Limb (tissue), 2 donors: ENCODE data around the gene HAPSTR1.
"Not testable (repeated sequence)": the region's sequence is repeated elsewhere in the genome, so short reads cannot be mapped to it uniquely, and the experiment has no call there.

Experiments used
- DNase-seq, 2 donors: peaks; one replicate each; pipeline ENCODE4 v3.0.0-alpha.2; 2016; ENCODE audit errors: extremely low spot score in 2 of 2

Gene HAPSTR1, protein sequence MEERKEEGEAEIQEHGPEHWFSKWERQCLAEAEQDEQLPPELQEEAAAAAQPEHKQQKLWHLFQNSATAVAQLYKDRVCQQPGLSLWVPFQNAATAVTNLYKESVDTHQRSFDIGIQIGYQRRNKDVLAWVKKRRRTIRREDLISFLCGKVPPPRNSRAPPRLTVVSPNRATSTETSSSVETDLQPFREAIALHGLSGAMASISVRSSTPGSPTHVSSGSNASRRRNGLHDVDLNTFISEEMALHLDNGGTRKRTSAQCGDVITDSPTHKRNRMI

DNA sequence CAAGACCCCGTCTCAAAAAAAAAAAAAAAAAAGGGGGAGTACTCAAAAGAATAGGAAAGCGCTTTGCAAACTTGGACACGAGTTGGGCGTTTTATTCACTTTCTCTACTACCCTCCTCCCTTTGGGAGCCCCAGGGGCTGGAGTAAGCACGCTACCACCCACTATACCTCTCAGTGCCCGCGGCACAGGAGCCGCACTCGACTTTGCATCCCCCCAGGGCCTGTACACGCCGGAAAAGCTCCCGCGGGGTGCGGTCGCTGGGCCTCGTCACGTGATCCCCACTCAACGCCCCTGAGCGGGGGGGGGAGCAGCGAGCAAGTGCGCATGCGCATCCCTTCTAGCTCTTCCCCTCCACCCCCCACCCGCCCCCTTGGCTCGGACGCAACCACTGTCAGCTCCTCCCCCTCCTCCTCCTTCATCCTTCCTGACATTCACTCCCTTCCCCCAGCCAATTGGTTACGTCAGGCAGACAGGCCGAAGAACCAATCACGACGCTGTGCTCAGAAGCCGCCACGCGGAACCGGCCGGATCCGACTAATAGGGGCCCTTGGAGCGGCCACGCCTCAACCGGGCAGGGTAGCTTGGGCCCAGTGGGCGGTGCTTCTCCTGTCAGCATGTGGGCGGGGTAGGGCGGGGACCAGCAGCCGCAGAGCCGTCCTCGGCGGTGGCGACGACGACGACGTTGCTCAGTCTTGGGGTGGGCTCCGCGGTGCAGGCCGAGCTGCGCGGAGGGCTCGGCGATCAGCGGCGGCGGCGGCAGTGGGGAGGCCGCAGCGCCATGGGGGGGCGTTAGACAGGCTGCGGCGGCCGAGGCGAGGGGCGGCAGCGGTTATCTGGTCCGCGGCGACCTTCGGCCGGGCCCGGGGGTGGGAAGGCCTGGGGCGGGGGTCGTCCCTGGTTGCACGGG is at the start of gene HAPSTR1:
Gene HAPSTR1 (plus strand): TSS at position 685 of the 907 bp plus-strand sequence. CDS start 401 bp downstream, outside the sequence.
- peak; percentile 99 to 100 for DNase-seq

DNA sequence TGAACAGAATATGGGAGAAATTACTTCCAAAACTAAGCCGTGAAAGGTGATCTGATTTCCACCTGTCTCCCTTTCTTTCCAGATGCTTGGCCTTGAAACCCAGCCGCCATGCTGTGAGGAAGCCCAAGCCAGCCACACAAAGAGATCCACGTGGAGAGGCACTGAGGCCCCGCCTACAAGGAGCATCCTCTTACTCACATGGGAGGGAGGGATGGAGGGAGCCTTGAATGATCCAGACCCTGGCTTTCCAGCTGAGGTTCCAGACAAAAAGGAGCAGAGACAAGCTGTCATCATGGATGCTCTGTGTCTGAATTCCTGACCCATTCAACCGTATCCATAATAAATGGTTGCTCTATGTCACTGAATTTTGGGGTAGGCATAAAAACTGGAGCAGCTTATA is 48.9 kb upstream of the HAPSTR1 start:
- DNase-seq, result no peak

DNA sequence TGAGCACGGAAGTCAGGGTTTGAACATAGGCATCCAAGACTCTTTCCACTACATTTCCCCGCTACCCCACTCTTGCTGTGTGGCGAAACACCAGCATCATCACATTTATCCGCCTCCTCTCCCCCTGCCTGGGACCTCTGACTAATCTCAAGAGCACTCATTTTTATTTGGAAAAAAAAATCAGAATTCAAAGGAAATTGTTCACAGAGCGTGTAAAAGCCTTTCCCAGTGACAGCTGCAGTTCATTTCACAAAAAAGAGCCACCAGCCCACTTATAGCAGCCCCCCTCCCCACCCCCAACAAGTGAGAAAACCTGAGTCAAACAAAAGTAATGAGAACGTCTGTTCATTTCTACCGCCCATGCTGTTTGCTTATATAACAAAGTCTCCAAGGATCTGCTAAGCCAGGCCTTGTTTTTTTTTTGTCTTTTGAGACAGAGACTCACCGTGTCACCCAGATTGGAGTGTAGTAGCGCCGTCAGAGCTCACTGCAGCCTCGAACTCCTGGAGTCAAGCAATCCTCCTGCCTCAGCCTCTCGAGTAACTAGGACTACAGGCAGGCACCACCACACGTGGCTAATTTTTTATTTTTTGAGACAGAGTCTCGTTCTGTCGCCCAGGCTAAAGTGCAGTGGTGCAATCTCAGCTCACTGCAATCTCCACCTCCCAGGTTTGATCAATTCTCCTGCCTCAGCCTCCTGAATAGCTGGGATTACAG is 48.3 kb upstream of the HAPSTR1 start:
- no peak for DNase-seq

DNA sequence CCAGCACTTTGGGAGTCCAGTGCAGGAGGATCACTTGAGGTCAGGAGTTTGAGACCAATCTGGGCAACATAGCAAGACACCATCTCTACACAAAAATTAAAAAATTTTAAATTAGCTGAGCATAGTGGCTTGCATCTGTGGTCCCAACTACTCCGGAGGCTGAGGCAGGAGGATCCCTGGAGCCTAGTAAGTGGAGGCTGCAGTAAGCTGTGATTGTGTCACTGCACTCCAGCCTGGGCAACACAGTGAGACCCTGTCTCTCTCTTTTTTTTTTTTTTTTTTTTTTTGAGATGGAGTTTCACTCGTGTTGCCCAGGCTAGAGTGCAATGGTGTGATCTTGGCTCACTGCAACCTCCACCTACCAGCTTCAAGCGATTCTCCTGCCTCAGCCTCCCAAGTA is 45.9 kb upstream of the HAPSTR1 start:
- DNase-seq, result not testable (repeated sequence)

DNA sequence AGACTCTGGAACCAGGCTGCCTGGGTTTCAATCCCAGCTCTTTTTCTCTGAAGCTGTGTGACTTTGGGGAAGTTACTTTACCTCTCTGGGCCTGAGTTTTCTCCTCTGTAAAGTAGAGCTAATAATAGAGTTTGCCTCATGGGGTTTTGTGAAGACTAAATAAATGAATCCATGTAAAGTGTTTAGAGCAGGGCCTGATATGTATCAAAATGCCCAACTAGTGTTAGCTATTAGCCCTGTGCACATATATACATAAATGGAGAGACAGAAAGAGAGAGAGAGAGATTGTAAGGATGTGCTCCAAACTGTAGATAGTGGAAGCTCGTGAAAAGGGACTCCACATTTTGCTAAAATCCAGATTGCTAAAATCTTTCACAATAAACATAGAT is 44.8 kb upstream of the HAPSTR1 start:
- DNase-seq, result no peak

DNA sequence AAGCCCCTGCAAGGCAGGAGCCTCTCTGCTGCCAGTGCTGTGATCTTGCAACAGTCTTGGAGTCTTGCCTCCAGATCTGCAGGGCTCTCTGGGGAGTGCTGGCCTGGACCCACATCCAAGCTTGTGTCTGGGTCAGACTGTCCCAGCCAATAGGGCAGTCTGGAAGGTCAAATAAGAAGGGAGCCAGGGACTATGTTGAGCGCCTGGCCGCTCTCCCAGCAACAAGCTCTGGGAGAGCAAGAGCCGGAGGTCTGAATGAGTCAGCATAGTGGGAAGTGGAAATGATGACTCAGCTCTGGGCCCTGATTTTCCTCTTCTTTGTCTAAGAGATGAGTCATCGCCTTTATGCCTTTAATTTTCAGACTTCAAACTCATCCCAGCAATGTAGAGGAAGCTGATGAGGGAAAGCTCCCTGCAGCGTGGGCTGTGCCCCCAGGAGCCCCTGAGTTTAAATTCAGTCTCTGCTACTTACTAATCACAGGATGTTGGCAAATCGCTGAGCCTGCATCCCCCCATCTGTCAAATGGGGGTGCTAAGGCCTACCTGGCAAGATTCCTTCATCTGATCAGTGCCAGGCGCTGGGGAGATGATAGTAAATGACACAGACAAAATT is 43.6 kb upstream of the HAPSTR1 start:
- peak; percentile 38 to 48 for DNase-seq

DNA sequence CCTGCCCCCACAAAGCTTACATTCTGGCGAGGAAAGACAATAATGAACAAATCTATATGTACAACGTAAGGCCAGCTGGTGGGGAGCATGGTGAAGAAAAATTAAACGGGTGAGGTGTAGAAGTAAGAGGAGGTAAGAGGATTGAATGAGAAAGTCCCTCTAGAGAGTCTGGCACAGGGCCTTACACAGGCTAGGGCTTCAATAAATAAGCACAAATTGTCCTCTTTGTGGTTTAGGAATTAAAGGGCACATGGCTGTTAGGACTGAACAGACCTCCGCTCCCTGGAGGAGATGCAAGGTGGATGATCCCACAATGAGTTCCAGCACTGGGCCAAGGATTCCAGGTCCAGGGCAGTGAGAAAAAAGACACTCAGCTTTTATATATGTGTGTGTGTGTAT is 43.1 kb upstream of the HAPSTR1 start:
- no peak for DNase-seq

DNA sequence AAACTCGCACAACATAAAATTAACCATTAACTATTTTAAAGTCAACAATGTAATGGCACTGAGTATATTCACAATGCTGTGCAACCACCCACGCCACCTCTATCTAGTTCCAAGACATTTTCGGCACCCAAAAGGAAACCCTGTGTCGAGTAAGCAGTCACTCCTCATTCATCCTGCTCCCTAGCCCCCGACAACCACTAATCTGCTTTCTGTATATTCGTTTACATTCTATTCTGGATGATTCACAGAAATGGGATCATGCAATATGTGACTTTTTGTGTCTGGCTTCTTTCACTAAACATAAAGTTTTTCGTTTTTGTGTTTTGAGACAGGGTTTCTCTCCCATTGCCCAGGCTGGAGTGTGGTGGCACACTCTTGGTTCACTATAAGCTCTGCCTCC is 42.2 kb upstream of the HAPSTR1 start:
- DNase-seq, result no peak

DNA sequence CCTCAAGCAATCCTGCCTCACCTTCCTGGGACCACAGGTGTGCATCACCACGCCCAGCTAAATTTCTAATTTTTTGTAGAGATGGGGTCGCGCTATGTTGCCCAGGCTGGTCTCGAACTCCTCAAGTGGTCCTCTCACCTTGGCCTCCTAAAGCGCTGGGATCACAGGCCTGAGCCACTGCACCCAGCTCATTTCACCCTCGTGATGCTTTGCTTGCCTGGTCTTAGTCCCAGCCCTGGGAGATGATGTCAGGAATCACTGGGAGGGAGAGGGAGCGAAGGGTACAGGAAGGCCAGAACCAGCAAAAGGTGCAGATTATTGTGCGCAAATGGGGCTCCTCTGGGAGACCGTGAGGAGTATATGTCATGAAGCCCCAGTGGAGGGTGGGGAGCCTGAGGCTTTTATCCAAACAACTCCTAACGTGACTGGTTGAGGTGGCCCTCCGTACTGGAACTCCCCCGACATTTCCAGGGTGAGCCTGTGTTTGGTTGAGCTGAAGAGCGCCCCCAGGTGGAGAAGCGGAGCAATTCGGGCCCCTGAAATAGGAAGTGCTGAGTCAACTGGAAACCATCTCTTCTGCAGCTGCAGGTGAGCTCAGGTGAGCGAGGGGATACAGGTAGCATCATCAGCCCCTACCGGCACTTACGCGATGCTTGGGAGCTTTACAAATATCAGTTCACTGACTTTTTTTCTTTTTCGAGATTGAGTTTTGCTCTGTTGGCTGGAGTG is 41.2 kb upstream of the HAPSTR1 start:
- DNase-seq, result no peak

DNA sequence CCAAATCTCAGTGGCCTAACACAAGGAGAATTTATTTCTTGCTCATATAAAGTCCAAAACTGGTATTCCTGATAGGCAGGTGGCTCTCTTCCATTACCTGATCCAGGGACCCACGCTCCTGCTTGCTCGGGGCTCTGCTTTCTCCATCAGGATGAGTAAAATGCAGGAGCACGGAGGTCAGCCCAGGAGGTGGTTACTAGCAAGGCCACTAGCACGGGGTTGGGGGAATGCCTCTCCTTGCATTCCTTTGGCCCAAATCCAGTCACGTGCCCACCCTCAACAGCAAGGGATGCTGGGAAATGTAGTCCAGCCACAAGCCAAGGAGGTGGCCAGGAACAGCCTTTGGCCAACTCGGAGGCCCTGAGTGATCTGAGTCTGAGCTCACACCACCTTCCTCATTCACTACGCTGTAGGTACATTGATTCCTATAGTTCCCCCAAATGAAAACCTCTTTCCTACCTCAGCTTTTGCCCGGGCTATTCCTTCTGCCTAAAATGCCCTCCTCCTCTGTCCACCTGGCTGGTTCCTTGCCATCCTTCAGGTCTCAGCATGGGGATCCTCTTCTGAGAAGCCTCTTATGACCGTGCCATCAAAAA is 38.3 kb upstream of the HAPSTR1 start:
- peak in 1 of 2 donors; percentile 63 for DNase-seq

DNA sequence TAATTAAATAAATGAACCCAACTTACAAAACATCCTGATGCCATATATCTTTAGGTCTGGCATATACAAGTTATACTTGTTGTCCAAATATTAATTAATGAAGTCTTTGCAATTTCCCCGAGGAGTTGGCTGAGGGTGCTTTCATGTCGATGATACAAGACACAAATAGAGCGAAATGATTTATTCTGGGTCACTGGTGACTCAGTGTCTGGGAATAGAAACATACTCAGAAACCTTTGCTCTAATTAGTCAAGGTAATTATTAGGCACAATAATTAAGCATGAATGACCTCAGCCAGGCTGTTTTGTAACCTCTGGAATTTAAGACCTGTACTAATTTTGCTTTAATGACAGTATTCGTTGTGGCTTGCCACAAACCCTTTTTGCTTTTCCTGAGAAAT is 37.0 kb upstream of the HAPSTR1 start:
- DNase-seq, result no peak

DNA sequence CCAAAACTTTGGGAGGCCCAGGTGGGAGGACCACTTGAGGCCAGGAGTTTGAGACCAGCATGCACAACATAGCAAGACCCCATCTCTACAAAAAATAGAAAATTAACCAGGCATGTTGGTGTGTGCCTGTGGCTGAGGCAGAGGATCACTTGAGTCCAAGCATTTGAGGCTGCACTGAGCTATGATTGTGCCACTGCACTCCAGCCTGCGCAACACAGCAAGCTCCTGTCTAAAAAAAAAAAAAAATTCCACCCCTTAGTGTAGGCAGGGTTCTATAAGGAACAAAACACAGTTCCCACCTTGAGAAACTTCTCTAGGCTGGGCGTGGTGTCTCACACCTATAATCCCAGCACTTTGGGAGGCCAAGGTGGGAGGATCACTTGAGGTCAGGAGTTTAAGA is 36.3 kb upstream of the HAPSTR1 start:
- no peak for DNase-seq

DNA sequence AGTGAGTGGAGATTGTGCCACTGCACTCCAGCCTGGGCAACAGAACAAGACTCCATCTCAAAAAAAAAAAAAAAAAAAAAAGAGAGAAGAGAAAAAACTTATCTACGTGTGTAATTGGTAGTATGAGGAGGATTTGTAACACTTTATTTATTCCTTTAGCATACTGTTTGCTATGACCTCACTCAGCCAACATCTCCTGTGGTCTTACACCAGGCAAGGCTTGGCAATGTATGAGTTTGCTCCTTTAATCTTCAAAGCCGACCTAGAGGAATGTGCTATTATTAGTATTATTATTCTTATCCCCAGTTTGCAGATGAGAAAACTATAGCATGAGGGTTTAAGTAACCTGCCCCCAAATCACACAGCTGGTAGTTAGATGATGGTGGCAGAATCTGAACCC is 35.8 kb upstream of the HAPSTR1 start:
- no peak for DNase-seq

DNA sequence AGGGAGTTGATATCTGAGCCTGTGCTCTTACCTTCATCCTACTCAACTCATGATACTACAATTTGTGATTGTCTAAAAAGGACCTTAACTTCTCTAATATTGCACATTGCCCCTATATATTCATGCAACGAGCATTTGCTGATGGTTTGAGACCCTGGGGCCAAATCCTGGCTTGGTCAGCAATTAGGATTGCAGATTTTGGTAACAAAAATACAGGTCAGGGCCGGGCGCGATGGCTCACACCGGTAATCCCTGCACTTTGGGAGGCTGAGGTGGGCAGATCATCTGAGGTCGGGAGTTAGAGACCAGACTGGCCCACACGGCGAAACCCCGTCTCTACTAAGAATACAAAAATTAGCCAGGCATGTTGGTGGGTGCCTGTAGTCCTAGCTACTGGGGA is 35.4 kb upstream of the HAPSTR1 start:
- no peak for DNase-seq

DNA sequence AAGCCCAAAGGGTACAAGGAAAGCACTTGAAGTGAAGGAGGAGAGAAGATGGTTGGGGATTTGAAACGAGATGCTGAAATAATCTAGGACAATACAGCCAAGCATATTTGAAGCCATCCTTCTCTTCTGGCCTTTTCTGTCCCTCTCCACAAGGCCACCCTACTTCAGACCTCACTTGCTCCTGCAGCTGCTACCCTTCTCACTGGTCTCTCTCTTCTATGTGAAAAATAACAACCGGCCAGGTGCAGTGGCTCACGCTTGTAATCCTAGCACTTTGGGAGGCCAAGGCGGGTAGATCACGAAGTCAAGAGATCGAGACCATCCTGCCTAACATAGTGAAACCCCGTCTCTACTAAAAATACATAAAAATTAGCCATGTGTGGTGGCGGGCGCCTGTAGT is 33.2 kb upstream of the HAPSTR1 start:
- no peak for DNase-seq

DNA sequence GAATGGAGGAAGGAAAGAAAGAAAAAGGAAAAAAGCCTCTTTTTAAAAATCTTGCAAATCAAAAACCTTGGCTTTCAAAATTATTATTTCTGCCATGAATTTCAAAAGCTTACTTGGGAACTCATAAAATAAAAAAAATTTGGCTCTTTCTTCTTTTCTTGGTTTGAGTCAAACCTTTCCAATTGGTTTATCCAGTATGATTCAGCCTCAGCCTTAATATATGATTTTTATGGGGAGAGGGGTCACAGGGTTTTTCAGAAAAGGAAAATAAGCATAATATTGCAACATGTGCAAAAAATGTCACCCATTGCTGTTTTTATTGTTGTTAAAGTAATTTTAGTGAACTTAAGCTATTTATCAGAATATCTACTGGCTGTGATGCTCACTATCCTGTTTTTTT is 31.2 kb upstream of the HAPSTR1 start:
- DNase-seq, result no peak

DNA sequence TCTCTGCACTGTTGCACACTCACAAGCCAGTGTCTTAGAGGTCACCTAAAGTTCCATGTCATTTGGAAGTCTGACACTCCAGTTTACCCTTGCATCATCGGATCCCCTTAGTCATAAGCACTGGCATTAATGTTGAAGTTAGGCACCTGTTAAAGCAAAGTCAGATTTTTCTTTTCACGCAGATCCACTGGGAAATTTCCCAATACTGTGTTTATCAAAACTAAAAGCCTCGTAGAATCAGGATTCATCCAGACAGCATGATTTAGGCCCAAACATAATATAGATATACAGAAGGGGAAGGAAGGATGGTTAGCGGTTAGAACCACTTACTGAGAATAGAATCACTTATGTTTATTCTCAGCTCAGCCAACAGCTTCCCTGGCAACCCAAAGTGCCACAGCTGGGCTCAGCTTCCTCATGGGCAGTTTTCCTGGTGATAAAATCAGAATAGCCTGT is 30.1 kb upstream of the HAPSTR1 start:
- no peak for DNase-seq

DNA sequence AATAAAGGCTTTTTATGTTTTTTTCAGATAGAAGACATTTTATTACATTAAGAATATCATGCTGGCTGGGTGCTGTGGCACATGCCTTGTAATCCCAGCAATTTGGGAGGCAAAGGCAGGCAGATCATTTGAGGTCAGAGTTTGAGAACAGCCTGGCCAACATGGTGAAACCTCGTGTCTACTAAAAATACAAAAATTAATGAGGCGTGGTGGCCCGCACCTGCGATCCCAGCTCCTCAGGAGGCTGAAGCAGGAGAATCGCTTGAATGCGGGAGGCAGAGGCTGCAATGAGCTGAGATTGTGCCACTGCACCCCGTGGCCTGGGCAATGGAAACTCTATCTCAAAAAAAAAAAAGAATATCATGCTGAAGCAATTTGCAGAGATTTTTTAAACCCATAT is 29.1 kb upstream of the HAPSTR1 start:
- no peak for DNase-seq

DNA sequence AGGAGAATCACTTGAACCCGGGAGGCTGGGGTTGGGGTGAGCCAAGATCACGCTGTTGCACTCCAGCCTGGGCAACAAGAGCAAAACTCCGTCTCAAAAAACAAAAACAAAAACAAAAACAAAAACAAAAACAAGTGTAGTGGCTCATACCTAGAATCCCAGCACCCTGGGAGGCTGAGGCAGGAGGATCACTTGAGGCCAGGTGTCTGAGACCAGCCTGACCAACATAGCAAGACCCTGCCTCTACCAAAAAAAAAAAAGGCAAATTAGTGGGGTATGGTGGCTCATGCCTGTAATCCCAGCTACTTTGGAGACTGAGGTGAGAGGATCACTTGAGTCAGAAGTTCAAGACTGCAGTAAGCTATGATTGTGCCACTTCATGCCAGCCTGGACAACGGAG is 26.4 kb upstream of the HAPSTR1 start:
- no peak for DNase-seq

DNA sequence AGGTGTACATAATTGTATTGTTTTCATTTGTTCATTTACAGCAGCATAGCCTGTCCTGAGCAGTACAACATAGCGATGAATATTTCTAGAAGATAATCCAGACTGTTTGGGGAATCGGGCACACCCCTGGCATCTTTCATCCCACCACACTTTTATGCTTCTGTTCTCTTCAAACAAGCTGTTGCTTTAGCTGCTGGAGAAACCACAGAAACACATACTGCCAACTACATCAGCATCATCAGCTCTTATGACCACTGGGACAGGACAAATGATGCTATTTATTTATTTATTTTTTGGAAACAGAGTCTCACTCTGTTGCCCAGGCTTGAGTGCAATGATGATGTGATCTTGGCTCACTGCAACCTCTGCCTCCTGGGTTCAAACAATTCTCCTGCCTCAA is 22.6 kb upstream of the HAPSTR1 start:
- no peak for DNase-seq

DNA sequence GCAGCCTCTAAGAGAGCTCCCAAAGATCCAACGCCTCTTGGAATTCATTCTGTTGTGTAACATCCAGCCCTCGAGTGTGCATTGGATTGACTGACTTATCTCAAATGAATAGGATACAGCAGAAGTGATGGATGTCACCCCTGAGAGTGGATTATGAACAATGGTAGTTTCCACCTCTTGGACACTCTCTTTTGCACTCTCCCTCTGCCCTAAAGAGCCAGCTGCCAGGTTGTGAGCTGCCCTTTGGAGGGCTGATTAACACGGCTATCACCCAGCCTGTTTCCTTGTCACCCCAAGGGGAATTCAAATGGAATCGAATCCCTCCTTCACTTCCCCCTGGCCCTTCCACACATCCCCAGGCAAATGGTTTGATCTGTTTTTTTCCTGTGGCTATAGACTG is 21.2 kb upstream of the HAPSTR1 start:
- DNase-seq, result no peak
